ENCODE results near the gene LCMT2.
A peak's percentile ranks its signal among the peaks of the same experiment; 100 is the strongest.

The LCMT2 gene

GRCh38 chr15:43329960-43330779 lies at the start of gene LCMT2:
LCMT2 (minus strand) TSS chr15:43330573; CDS start chr15:43330489, 84 bp downstream.
- Histone ChIP-seq H3K9me3 (ENCODE audit: control insufficient read depth, low read length) (no peaks in the 10 kb centered on the region), H3K9ac (ENCODE audit: low read length) (peak within 1 kb of the TSS; percentile 86), H3K36me3 (ENCODE audit: control insufficient read depth, insufficient read depth, low read length, severe bottlenecking) (peaks cover 5% of the 10 kb centered on the region), H3K27me3 (replicated peaks; ENCODE audit: control insufficient read depth, insufficient read depth, low read length) (no peaks in the 10 kb centered on the region), H3K4me1 (ENCODE audit: control insufficient read depth, insufficient read depth, low read length) (peaks cover 24% of the 10 kb centered on the region), H3K4me3 (ENCODE audit: low read length) (peak within 1 kb of the TSS; percentile 93)
- DNase-seq (ENCODE audit: low read depth): peak; percentile 97

- Histone ChIP-seq H3K4me3 (ENCODE audit: low read length) (no peak overlapping the region), H3K9me3 (ENCODE audit: control insufficient read depth, low read length) (no peaks in the 10 kb centered on the region), H3K4me1 (ENCODE audit: control insufficient read depth, insufficient read depth, low read length) (no peaks in the 10 kb centered on the region), H3K9ac (ENCODE audit: low read length) (no peak overlapping the region), H3K36me3 (ENCODE audit: control insufficient read depth, insufficient read depth, low read length, severe bottlenecking) (peaks cover 41% of the 10 kb centered on the region), H3K27me3 (replicated peaks; ENCODE audit: control insufficient read depth, insufficient read depth, low read length) (no peaks in the 10 kb centered on the region)
- no peak for DNase-seq (ENCODE audit: low read depth)
Measured at GRCh38 chr15:43378601-43379000, 48.2 kb upstream of the LCMT2 start.

- DNase-seq (ENCODE audit: low read depth): peak; percentile 71
- Histone ChIP-seq H3K9me3 (ENCODE audit: control insufficient read depth, low read length) (no peaks in the 10 kb centered on the region), H3K4me3 (ENCODE audit: low read length) (no peak overlapping the region), H3K9ac (ENCODE audit: low read length) (no peak overlapping the region), H3K27me3 (replicated peaks; ENCODE audit: control insufficient read depth, insufficient read depth, low read length) (no peaks in the 10 kb centered on the region), H3K36me3 (ENCODE audit: control insufficient read depth, insufficient read depth, low read length, severe bottlenecking) (peaks cover 31% of the 10 kb centered on the region), H3K4me1 (ENCODE audit: control insufficient read depth, insufficient read depth, low read length) (peaks cover 7% of the 10 kb centered on the region)
Measured at GRCh38 chr15:43376017-43376705, 45.8 kb upstream of the LCMT2 start.

- Histone ChIP-seq H3K4me3 (ENCODE audit: low read length) (peak within 1 kb of the TSS; percentile 90), H3K4me1 (ENCODE audit: control insufficient read depth, insufficient read depth, low read length) (peaks cover 19% of the 10 kb centered on the region), H3K36me3 (ENCODE audit: control insufficient read depth, insufficient read depth, low read length, severe bottlenecking) (peaks cover 18% of the 10 kb centered on the region), H3K27me3 (replicated peaks; ENCODE audit: control insufficient read depth, insufficient read depth, low read length) (no peaks in the 10 kb centered on the region), H3K9ac (ENCODE audit: low read length) (peak within 1 kb of the TSS; percentile 88), H3K9me3 (ENCODE audit: control insufficient read depth, low read length) (no peaks in the 10 kb centered on the region)
- peak; percentile 91 for DNase-seq (ENCODE audit: low read depth)
Measured at GRCh38 chr15:43370975-43371974, 40.9 kb upstream of the LCMT2 start, which contains the start of the genes TUBGCP4 and ZSCAN29. TUBGCP4 (plus strand) TSS chr15:43371101; CDS start chr15:43371355, 254 bp downstream. ZSCAN29 (minus strand) TSS chr15:43371043; CDS start chr15:43369913, 1,130 bp downstream.

GRCh38 chr15:43370310-43370974 lies 40.1 kb upstream of the LCMT2 start:
- H3K36me3 ChIP-seq (ENCODE audit: control insufficient read depth, insufficient read depth, low read length, severe bottlenecking): peaks cover 26% of the 10 kb centered on the region
- H3K4me3 ChIP-seq (ENCODE audit: low read length): peak overlapping the region; percentile 90
- H3K4me1 ChIP-seq (ENCODE audit: control insufficient read depth, insufficient read depth, low read length): peaks cover 19% of the 10 kb centered on the region
- no peaks in the 10 kb centered on the region for H3K9me3 ChIP-seq (ENCODE audit: control insufficient read depth, low read length)
- H3K27me3 ChIP-seq (replicated peaks; ENCODE audit: control insufficient read depth, insufficient read depth, low read length): no peaks in the 10 kb centered on the region
- peak overlapping the region; percentile 88 for H3K9ac ChIP-seq (ENCODE audit: low read length)
- DNase-seq (ENCODE audit: low read depth): peak; percentile 59

- H3K27me3 ChIP-seq (replicated peaks; ENCODE audit: control insufficient read depth, insufficient read depth, low read length): no peaks in the 10 kb centered on the region
- H3K36me3 ChIP-seq (ENCODE audit: control insufficient read depth, insufficient read depth, low read length, severe bottlenecking): peaks cover 88% of the 10 kb centered on the region
- peak; percentile 10 for DNase-seq (ENCODE audit: low read depth)
- peak overlapping the region; percentile 51 for H3K4me3 ChIP-seq (ENCODE audit: low read length)
- H3K9me3 ChIP-seq (ENCODE audit: control insufficient read depth, low read length): peaks cover 65% of the 10 kb centered on the region
- H3K4me1 ChIP-seq (ENCODE audit: control insufficient read depth, insufficient read depth, low read length): no peaks in the 10 kb centered on the region
- H3K9ac ChIP-seq (ENCODE audit: low read length): no peak overlapping the region
Measured at GRCh38 chr15:43361313-43361903, 31.0 kb upstream of the LCMT2 start.

GRCh38 chr15:43360821-43361220 lies 30.4 kb upstream of the LCMT2 start:
- peaks cover 65% of the 10 kb centered on the region for H3K9me3 ChIP-seq (ENCODE audit: control insufficient read depth, low read length)
- DNase-seq (ENCODE audit: low read depth): no peak
- no peaks in the 10 kb centered on the region for H3K27me3 ChIP-seq (replicated peaks; ENCODE audit: control insufficient read depth, insufficient read depth, low read length)
- no peak overlapping the region for H3K9ac ChIP-seq (ENCODE audit: low read length)
- H3K36me3 ChIP-seq (ENCODE audit: control insufficient read depth, insufficient read depth, low read length, severe bottlenecking): peaks cover 82% of the 10 kb centered on the region
- peak overlapping the region; percentile 51 for H3K4me3 ChIP-seq (ENCODE audit: low read length)
- H3K4me1 ChIP-seq (ENCODE audit: control insufficient read depth, insufficient read depth, low read length): no peaks in the 10 kb centered on the region

GRCh38 chr15:43352693-43353382 lies 22.5 kb upstream of the LCMT2 start:
- peaks cover 1% of the 10 kb centered on the region for H3K9me3 ChIP-seq (ENCODE audit: control insufficient read depth, low read length)
- no peaks in the 10 kb centered on the region for H3K27me3 ChIP-seq (replicated peaks; ENCODE audit: control insufficient read depth, insufficient read depth, low read length)
- H3K4me1 ChIP-seq (ENCODE audit: control insufficient read depth, insufficient read depth, low read length): no peaks in the 10 kb centered on the region
- no peak overlapping the region for H3K9ac ChIP-seq (ENCODE audit: low read length)
- H3K4me3 ChIP-seq (ENCODE audit: low read length): no peak overlapping the region
- no peak for DNase-seq (ENCODE audit: low read depth)
- H3K36me3 ChIP-seq (ENCODE audit: control insufficient read depth, insufficient read depth, low read length, severe bottlenecking): peaks cover 65% of the 10 kb centered on the region

- H3K4me3 ChIP-seq (ENCODE audit: low read length): no peak overlapping the region
- H3K36me3 ChIP-seq (ENCODE audit: control insufficient read depth, insufficient read depth, low read length, severe bottlenecking): peaks cover 74% of the 10 kb centered on the region
- no peaks in the 10 kb centered on the region for H3K27me3 ChIP-seq (replicated peaks; ENCODE audit: control insufficient read depth, insufficient read depth, low read length)
- H3K9ac ChIP-seq (ENCODE audit: low read length): no peak overlapping the region
- no peaks in the 10 kb centered on the region for H3K9me3 ChIP-seq (ENCODE audit: control insufficient read depth, low read length)
- no peaks in the 10 kb centered on the region for H3K4me1 ChIP-seq (ENCODE audit: control insufficient read depth, insufficient read depth, low read length)
- DNase-seq (ENCODE audit: low read depth): no peak
Measured at GRCh38 chr15:43347114-43347513, 16.7 kb upstream of the LCMT2 start.

All from adipocyte (in vitro differentiated cells).